ENCODE data around the gene BCL2.
A peak's percentile ranks its signal among the peaks of the same experiment; 100 is the strongest.

The BCL2 gene

DNA sequence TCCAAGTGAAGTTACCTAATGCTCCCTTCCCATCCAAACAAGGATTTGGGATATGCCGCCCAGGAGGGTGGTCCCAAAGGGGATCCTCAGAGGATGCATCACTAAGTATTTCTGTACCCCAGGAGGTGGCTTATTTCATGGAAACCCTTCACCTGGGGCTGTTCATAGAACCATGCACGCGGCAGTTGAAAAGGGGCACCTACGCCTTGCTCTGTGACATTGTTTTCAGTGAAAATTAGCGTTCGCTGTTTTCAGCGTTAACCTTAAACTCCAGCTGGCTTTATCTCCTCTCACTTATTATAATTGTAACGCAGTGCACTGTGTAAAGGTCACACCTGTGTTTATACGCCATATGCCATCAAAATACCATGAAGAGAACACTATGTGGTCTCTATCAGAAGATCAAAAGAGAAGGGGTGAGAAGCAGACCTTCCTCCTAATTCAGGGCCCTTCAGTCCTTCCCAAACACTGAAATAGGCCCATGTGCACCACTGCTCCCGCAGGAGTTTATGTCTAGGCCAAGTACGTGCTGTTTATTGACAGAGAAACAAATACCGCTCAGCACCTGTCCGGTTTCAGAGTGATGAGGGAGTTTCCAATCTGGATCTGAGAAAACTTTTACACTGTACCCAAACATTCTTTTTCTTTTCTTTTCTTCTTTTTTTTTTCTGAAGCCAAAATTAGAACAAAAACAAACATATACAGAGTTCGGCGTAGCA, 162.1 kb downstream of the BCL2 start:
- ChIA-PET CTCF (interaction anchor here (1.3 to 10.0 kb wide), 4 partner anchors 16 to 141 kb away, joined by 4 to 122 read pairs (median 58); no protein-coding TSS in a partner anchor), POLR2A (no interaction called here)
- no peaks in the 10 kb centered on the region for H3K9me3 ChIP-seq (ENCODE audit: control extremely low read depth in 1 of 5, control insufficient read depth in 4 of 5, insufficient read depth in 2 of 5, low read depth in 1 of 5, low read length in 4 of 5)
- 96% methylated on average over 10 of the region's 15 CpGs for WGBS (ENCODE audit: insufficient coverage)
- no peaks in the 10 kb centered on the region for H3K27me3 ChIP-seq (replicated peaks in 2 of 5; ENCODE audit: control insufficient read depth in 4 of 5, insufficient read depth in 5 of 5, low read length in 4 of 5)
- peaks cover 0 to 2% (median 0%) of the 10 kb centered on the region in 4 experiments for H3K36me3 ChIP-seq (ENCODE audit: control insufficient read depth in 4 of 4, insufficient read depth in 4 of 4, low read length in 3 of 4)
- H3K4me1 ChIP-seq (ENCODE audit: control extremely low read depth in 1 of 4, control insufficient read depth in 4 of 4, insufficient read depth in 4 of 4, low read length in 3 of 4): peaks cover 0 to 13% (median 10%) of the 10 kb centered on the region in 4 experiments
- no peak for DNase-seq
- no peak overlapping the region for H3K4me3 ChIP-seq (ENCODE audit: control insufficient read depth in 1 of 7, extremely low read depth in 1 of 7, insufficient read depth in 4 of 7, low read depth in 2 of 7, low read length in 6 of 7)
- no peak overlapping the region for H3K27ac ChIP-seq (ENCODE audit: insufficient read depth in 1 of 2, low read depth in 1 of 2, low read length in 2 of 2, poor library complexity in 1 of 2, severe bottlenecking in 2 of 2)

DNA sequence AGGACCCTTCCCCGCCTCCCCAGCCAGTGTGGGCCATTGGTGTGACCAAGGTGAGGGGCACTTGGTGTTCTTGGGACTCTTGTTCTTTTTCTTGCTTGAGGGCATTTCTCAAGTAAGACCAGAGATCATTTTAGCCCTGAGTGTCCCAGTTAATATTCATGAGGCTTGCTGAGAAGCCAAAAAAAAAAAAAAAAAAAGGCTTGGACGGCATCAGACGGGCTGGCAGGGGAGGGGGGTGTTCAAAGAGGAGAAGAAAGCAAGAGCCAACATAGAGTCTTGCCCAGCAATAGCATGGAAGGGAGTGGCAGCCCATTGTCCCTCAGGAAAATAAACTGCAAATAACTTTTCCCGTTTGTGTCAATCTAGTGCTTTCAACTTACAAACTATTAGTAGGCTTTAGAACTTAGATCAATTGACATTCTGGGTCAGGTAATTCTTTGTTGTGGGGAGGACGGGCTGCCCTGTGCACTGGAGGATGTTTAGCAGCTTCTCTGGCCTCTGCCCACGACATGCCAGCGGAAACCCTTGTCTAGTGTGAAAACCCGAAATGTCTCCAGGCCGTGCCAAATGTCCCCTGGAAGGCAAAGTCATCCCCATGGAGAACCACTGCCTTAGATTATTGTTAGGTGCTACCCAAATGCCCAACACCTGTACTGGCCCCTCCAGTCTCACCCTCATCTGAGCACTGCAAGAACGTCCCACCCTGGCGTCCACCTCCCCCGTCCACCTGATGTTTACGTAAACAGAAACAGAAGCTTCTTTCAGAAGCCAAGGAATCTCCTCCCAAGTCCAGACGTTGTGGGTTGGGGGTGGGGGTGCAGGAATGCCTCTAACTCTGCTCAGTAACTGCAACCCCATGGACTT, 163.4 kb downstream of the BCL2 start:
- peak overlapping the region in 2 of 7 experiments; percentile 53 to 71 for H3K4me3 ChIP-seq (ENCODE audit: control insufficient read depth in 1 of 7, extremely low read depth in 1 of 7, insufficient read depth in 4 of 7, low read depth in 2 of 7, low read length in 6 of 7)
- DNase-seq: no peak
- peaks cover 0 to 2% (median 0%) of the 10 kb centered on the region in 4 experiments for H3K36me3 ChIP-seq (ENCODE audit: control insufficient read depth in 4 of 4, insufficient read depth in 4 of 4, low read length in 3 of 4)
- WGBS (ENCODE audit: insufficient coverage): 94% methylated on average over 10 of the region's 14 CpGs
- no peaks in the 10 kb centered on the region for H3K27me3 ChIP-seq (replicated peaks in 2 of 5; ENCODE audit: control insufficient read depth in 4 of 5, insufficient read depth in 5 of 5, low read length in 4 of 5)
- POLR2A ChIA-PET: no interaction called here
- peaks cover 0 to 13% (median 6%) of the 10 kb centered on the region in 4 experiments for H3K4me1 ChIP-seq (ENCODE audit: control extremely low read depth in 1 of 4, control insufficient read depth in 4 of 4, insufficient read depth in 4 of 4, low read length in 3 of 4)
- no peak overlapping the region for H3K27ac ChIP-seq (ENCODE audit: insufficient read depth in 1 of 2, low read depth in 1 of 2, low read length in 2 of 2, poor library complexity in 1 of 2, severe bottlenecking in 2 of 2)
- H3K9me3 ChIP-seq (ENCODE audit: control extremely low read depth in 1 of 5, control insufficient read depth in 4 of 5, insufficient read depth in 2 of 5, low read depth in 1 of 5, low read length in 4 of 5): no peaks in the 10 kb centered on the region
- CTCF ChIA-PET: interaction anchor here (1.0 to 10.0 kb wide), 12 partner anchors 8 to 169 kb away, joined by 3 to 122 read pairs (median 10); partner anchors contain the start of gene BCL2

GRCh38 chr18:63155169-63155852, 164.3 kb downstream of the BCL2 start:
- 35% methylated on average over 17 of the region's 23 CpGs for WGBS (ENCODE audit: insufficient coverage)
- no peak overlapping the region for H3K27ac ChIP-seq (ENCODE audit: insufficient read depth in 1 of 2, low read depth in 1 of 2, low read length in 2 of 2, poor library complexity in 1 of 2, severe bottlenecking in 2 of 2)

GRCh38 chr18:63154350-63155152, 165.0 kb downstream of the BCL2 start:
- Histone ChIP-seq H3K4me1 (ENCODE audit: control extremely low read depth in 1 of 4, control insufficient read depth in 4 of 4, insufficient read depth in 4 of 4, low read length in 3 of 4) (peaks cover 0 to 13% (median 5%) of the 10 kb centered on the region in 4 experiments), H3K36me3 (ENCODE audit: control insufficient read depth in 4 of 4, insufficient read depth in 4 of 4, low read length in 3 of 4) (no peaks in the 10 kb centered on the region), H3K9me3 (ENCODE audit: control extremely low read depth in 1 of 5, control insufficient read depth in 4 of 5, insufficient read depth in 2 of 5, low read depth in 1 of 5, low read length in 4 of 5) (no peaks in the 10 kb centered on the region), H3K27me3 (replicated peaks in 2 of 5; ENCODE audit: control insufficient read depth in 4 of 5, insufficient read depth in 5 of 5, low read length in 4 of 5) (no peaks in the 10 kb centered on the region), H3K27ac (ENCODE audit: insufficient read depth in 1 of 2, low read depth in 1 of 2, low read length in 2 of 2, poor library complexity in 1 of 2, severe bottlenecking in 2 of 2) (no peak overlapping the region), H3K4me3 (ENCODE audit: control insufficient read depth in 1 of 7, extremely low read depth in 1 of 7, insufficient read depth in 4 of 7, low read depth in 2 of 7, low read length in 6 of 7) (peak overlapping the region in 1 of 7 experiments; percentile 71)
- POLR2A ChIA-PET: interaction anchor here (0.6 kb wide), 1 partner anchor 9 kb away, joined by 3 read pairs; no protein-coding TSS in a partner anchor
- CTCF ChIA-PET: interaction anchor here (0.7 to 10.0 kb wide), 22 partner anchors 10 to 170 kb away, joined by 3 to 122 read pairs (median 4); partner anchors contain the start of gene BCL2
- WGBS (ENCODE audit: insufficient coverage): 98% methylated on average over 6 of the region's 10 CpGs
- no peak for DNase-seq

More at GRCh38 chr18:63155169-63155852, 164.3 kb downstream of the BCL2 start:
- Histone ChIP-seq H3K27me3 (replicated peaks in 2 of 5; ENCODE audit: control insufficient read depth in 4 of 5, insufficient read depth in 5 of 5, low read length in 4 of 5) (no peaks in the 10 kb centered on the region), H3K36me3 (ENCODE audit: control insufficient read depth in 4 of 4, insufficient read depth in 4 of 4, low read length in 3 of 4) (peaks cover 0 to under 1% (median 0%) of the 10 kb centered on the region in 4 experiments), H3K4me1 (ENCODE audit: control extremely low read depth in 1 of 4, control insufficient read depth in 4 of 4, insufficient read depth in 4 of 4, low read length in 3 of 4) (peaks cover 0 to 13% (median 5%) of the 10 kb centered on the region in 4 experiments), H3K9me3 (ENCODE audit: control extremely low read depth in 1 of 5, control insufficient read depth in 4 of 5, insufficient read depth in 2 of 5, low read depth in 1 of 5, low read length in 4 of 5) (no peaks in the 10 kb centered on the region), H3K4me3 (ENCODE audit: control insufficient read depth in 1 of 7, extremely low read depth in 1 of 7, insufficient read depth in 4 of 7, low read depth in 2 of 7, low read length in 6 of 7) (peak overlapping the region in 4 of 7 experiments; percentile 30 to 71 (median 58))
- ChIA-PET CTCF (interaction anchor here (0.7 to 10.0 kb wide), 15 partner anchors 9 to 169 kb away, joined by 3 to 122 read pairs (median 5); partner anchors contain the start of gene BCL2), POLR2A (no interaction called here)
- peak; percentile 71 to 81 (median 79) for DNase-seq

DNA sequence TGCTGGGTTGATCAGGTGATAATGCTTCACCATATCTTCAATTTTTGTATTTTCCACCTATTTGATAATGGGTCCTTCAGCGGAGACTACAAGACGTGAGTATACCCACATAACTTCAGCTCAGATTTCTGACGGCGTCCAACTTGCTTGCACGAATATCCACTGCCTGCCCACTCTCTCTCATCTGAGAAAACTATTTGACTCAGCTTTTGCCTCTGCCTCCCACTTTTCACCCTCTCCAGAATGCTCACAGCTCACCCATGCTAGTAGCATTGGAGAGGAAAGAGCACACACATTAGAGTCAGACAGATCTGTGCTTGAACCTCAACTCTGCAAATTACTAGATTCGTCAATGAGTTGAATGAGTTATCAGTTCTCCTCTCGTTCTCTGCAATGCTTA, 166.8 kb downstream of the BCL2 start:
- H3K4me3 ChIP-seq (ENCODE audit: control insufficient read depth in 1 of 7, extremely low read depth in 1 of 7, insufficient read depth in 4 of 7, low read depth in 2 of 7, low read length in 6 of 7): no peak overlapping the region
- 98% methylated on average over 4 of the region's 7 CpGs for WGBS (ENCODE audit: insufficient coverage)
- peaks cover 0 to 13% (median 5%) of the 10 kb centered on the region in 4 experiments for H3K4me1 ChIP-seq (ENCODE audit: control extremely low read depth in 1 of 4, control insufficient read depth in 4 of 4, insufficient read depth in 4 of 4, low read length in 3 of 4)
- no peak overlapping the region for H3K27ac ChIP-seq (ENCODE audit: insufficient read depth in 1 of 2, low read depth in 1 of 2, low read length in 2 of 2, poor library complexity in 1 of 2, severe bottlenecking in 2 of 2)
- DNase-seq: no peak
- ChIA-PET POLR2A (no interaction called here), CTCF (interaction anchor here (1.1 to 10.0 kb wide), 6 partner anchors 12 to 169 kb away, joined by 5 to 122 read pairs (median 35); partner anchors contain the start of gene BCL2)
- no peaks in the 10 kb centered on the region for H3K9me3 ChIP-seq (ENCODE audit: control extremely low read depth in 1 of 5, control insufficient read depth in 4 of 5, insufficient read depth in 2 of 5, low read depth in 1 of 5, low read length in 4 of 5)
- no peaks in the 10 kb centered on the region for H3K27me3 ChIP-seq (replicated peaks in 2 of 5; ENCODE audit: control insufficient read depth in 4 of 5, insufficient read depth in 5 of 5, low read length in 4 of 5)
- H3K36me3 ChIP-seq (ENCODE audit: control insufficient read depth in 4 of 4, insufficient read depth in 4 of 4, low read length in 3 of 4): peaks cover 0 to 3% (median 0%) of the 10 kb centered on the region in 4 experiments

- POLR2A ChIA-PET: no interaction called here
- Histone ChIP-seq H3K27ac (ENCODE audit: insufficient read depth in 1 of 2, low read depth in 1 of 2, low read length in 2 of 2, poor library complexity in 1 of 2, severe bottlenecking in 2 of 2) (no peak overlapping the region), H3K4me1 (ENCODE audit: control extremely low read depth in 1 of 4, control insufficient read depth in 4 of 4, insufficient read depth in 4 of 4, low read length in 3 of 4) (peaks cover 0 to 13% (median 5%) of the 10 kb centered on the region in 4 experiments), H3K27me3 (replicated peaks in 2 of 5; ENCODE audit: control insufficient read depth in 4 of 5, insufficient read depth in 5 of 5, low read length in 4 of 5) (no peaks in the 10 kb centered on the region), H3K9me3 (ENCODE audit: control extremely low read depth in 1 of 5, control insufficient read depth in 4 of 5, insufficient read depth in 2 of 5, low read depth in 1 of 5, low read length in 4 of 5) (no peaks in the 10 kb centered on the region), H3K4me3 (ENCODE audit: control insufficient read depth in 1 of 7, extremely low read depth in 1 of 7, insufficient read depth in 4 of 7, low read depth in 2 of 7, low read length in 6 of 7) (no peak overlapping the region), H3K36me3 (ENCODE audit: control insufficient read depth in 4 of 4, insufficient read depth in 4 of 4, low read length in 3 of 4) (peaks cover 0 to 3% (median 0%) of the 10 kb centered on the region in 4 experiments)
- no CpG with 5 or more reads among the region's 3 CpGs for WGBS (ENCODE audit: insufficient coverage)
- DNase-seq: no peak
- CTCF ChIA-PET: interaction anchor here (1.1 to 10.0 kb wide), 6 partner anchors 11 to 170 kb away, joined by 5 to 122 read pairs (median 35); partner anchors contain the start of gene BCL2
Observed at GRCh38 chr18:63152096-63152495, 167.5 kb downstream of the BCL2 start.

Data from common myeloid progenitor, CD34-positive (primary cell).